Stomach (tissue), 9 donors: ENCODE results near the gene MYH16. TPM values are rescaled to one million over a fixed set of nuclear protein-coding genes. Genes with fewer than 3 reads are reported as not detected.
A peak's percentile ranks its signal among the peaks of the same experiment; 100 is the strongest.

Experiments used
- DNase-seq, 2 donors: peaks; one replicate each; pipeline versions ENCODE4 v3.0.0 to v3.0.0-alpha.2; 2013 to 2019
- H3K27ac ChIP-seq, 5 donors: fragments of 200-600 bp in 4 of 5; sonication (generic) in 4 of 5; one replicate each; pipeline ENCODE4 v1.5.1; 2013 to 2019; ENCODE audit warnings: mild to moderate bottlenecking in 1 of 5, moderate library complexity in 1 of 5
- H3K27me3 ChIP-seq, 3 donors: fragments of 200-600 bp; sonication (generic); one replicate each; pipeline ENCODE4 v1.5.1; 2017 to 2019; ENCODE audit warnings: mixed run types in 1 of 3
- H3K36me3 ChIP-seq, 4 donors: fragments of 200-600 bp; sonication (generic); 1 replicate in 3 of 4; 2 replicates in 1 of 4; pipeline ENCODE4 v1.5.1; 2016 to 2019
- H3K4me1 ChIP-seq, 4 donors: fragments of 200-600 bp; sonication (generic); one replicate each; pipeline ENCODE4 v1.5.1; 2016 to 2019
- H3K4me3 ChIP-seq, 4 donors: fragments of 200-600 bp; sonication (generic) in 3 of 4; one replicate each; pipeline ENCODE4 v1.5.1; 2016 to 2019; ENCODE audit warnings: mild to moderate bottlenecking in 1 of 4
- H3K9me3 ChIP-seq, 4 donors: fragments of 200-600 bp; sonication (generic); one replicate each; pipeline ENCODE4 v1.5.1; 2016 to 2019
- CTCF ChIP-seq, 7 experiments: fragments of 450-650 bp in 4 of 7; fragments of 200-600 bp in 3 of 7; sonication (generic) in 3 of 7; IDR thresholded peaks; one replicate each; pipeline ENCODE4 v1.5.1; 2016 to 2019; ENCODE audit warnings: antibody characterized with exemption in 7 of 7, control low read depth in 2 of 7, mild to moderate bottlenecking in 1 of 7
- EP300 ChIP-seq: sonication (generic); formaldehyde crosslinking; IDR thresholded peaks from one replicate; pipeline ENCODE4 v1.6.1; 2017; ENCODE audit warnings: antibody characterized with exemption
- POLR2A ChIP-seq, 4 donors: fragments of 450-650 bp; IDR thresholded peaks; one replicate each; pipeline ENCODE4 v1.6.1; 2016; ENCODE audit warnings: antibody characterized with exemption in 4 of 4, control low read depth in 2 of 4, mild to moderate bottlenecking in 1 of 4, moderate library complexity in 1 of 4
- POLR2AphosphoS5 ChIP-seq, 3 donors: sonication (generic); formaldehyde crosslinking; IDR thresholded peaks; one replicate each; pipeline ENCODE4 v1.6.1; 2016; ENCODE audit warnings: antibody characterized with exemption in 3 of 3
- WGBS, 5 donors: extraction: QIAGEN DNeasy Blood & Tissue Kit in 3 of 5; methylation state at CpG; one replicate each; pipeline versions ENCODE4 v1.1.5 to v1.1.7; 2013 to 2018; 5-methylcytosine and 5-hydroxymethylcytosine counted together
- intact Hi-C: fragments of 100-400 bp; cut with DNase I; formaldehyde crosslinking; loops from one replicate; pipeline ENCODE4 v1.15.1; 2023; ENCODE audit warnings: low total_unique reads
- polyA plus RNA-seq, 3 donors: library from polyadenylated mRNA; stranded (reverse); fragments of 200-250 nt; gene quantifications; one replicate each; pipeline ENCODE4 v1.2.3, GENCODE V29; 2013
- total RNA-seq, 5 donors: library from RNA; depleted of rRNA; stranded (reverse); fragments of >200 nt; gene quantifications; one replicate each; pipeline versions ENCODE4 v1.1.0 to v1.2.3, GENCODE V29; 2014 to 2016
- donor health status: healthy with polysubstance abuse.
- donor health status: Bipolar disorder and iron deficiency.
- donor health status: healthy.

The MYH16 gene
- total and polyA plus RNA-seq, 8 donors = 0.05 to 0.37 TPM; not detected in 6

DNA sequence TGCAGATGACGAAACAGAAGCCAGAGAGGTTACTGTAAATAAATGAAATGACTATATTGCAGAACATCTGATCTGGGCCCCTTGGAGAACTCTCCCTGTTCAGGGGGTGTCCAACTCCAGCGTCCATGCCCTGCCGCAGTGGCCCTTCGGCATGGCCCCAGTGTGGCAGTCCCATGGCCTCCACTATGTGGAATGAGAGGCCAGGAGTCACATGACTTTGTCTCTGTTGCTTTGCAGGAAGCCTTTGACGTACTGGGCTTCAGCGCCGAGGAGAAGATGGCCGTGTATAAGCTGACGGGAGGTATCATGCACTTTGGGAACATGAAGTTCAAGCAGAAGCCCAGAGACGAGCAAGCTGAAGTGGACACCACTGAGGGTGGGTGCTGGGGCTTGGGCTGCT, 15.6 kb upstream of the MYH16 start:
- no peaks in the 10 kb centered on the region for H3K4me1 ChIP-seq
- intact Hi-C loops = no loop called here
- DNase-seq = no peak
- H3K27me3 ChIP-seq = peaks cover 0 to 11% (median 0%) of the 10 kb centered on the region in 3 donors
- no peaks in the 10 kb centered on the region for H3K36me3 ChIP-seq
- H3K4me3 ChIP-seq = no peak overlapping the region
- 89 to 94% (median 91%) methylated on average over 9 to 10 of the region's 10 CpGs for WGBS, 5 donors
- TF ChIP-seq POLR2A (IDR thresholded peaks at IDR 0.05) (no peak), EP300 (no peak), CTCF (IDR thresholded peaks at IDR 0.05) (no peak), POLR2AphosphoS5 (IDR thresholded peaks at IDR 0.05) (no peak)
- H3K27ac ChIP-seq = no peak overlapping the region
- H3K9me3 ChIP-seq = no peaks in the 10 kb centered on the region

GRCh38 chr7:99257675-99258074, 15.0 kb upstream of the MYH16 start:
- 91 to 97% (median 94%) methylated on average over 7 of the region's 7 CpGs for WGBS, 5 donors
- Histone ChIP-seq H3K27me3 (peaks cover 0 to 11% (median 0%) of the 10 kb centered on the region in 3 donors), H3K27ac (no peak overlapping the region), H3K36me3 (no peaks in the 10 kb centered on the region), H3K4me3 (no peak overlapping the region), H3K9me3 (no peaks in the 10 kb centered on the region), H3K4me1 (no peaks in the 10 kb centered on the region)
- intact Hi-C loops = no loop called here
- TF ChIP-seq POLR2A (IDR thresholded peaks at IDR 0.05) = no peak
- no peak for TF ChIP-seq POLR2AphosphoS5 (IDR thresholded peaks at IDR 0.05)
- no peak for DNase-seq

DNA sequence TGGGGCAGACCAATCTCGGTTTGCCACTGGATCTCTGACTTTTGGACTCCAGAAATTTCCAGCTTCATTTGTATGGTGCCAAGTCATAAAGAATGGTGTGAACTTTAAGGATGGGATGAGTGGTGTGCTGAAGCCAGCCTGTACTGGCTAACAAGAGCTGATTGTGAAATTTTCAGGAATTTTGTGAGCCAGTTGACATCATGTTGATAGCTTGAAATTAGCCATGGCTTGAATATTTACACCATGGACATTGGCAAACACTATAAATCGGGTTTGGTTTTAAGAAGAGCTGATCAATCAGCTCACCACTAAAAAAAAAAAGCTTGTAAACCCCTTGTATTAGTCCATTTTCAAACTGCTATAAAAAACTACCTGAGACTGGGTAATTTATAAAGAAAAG, 14.1 kb upstream of the MYH16 start:
- 78 to 94% (median 91%) methylated on average over 2 of the region's 2 CpGs for WGBS, 5 donors
- DNase-seq = no peak
- Histone ChIP-seq H3K9me3 (no peaks in the 10 kb centered on the region), H3K36me3 (no peaks in the 10 kb centered on the region), H3K27ac (no peak overlapping the region), H3K4me3 (no peak overlapping the region), H3K4me1 (no peaks in the 10 kb centered on the region), H3K27me3 (peaks cover 0 to 11% (median 0%) of the 10 kb centered on the region in 3 donors)
- intact Hi-C loops = no loop called here
- no peak for TF ChIP-seq EP300
- TF ChIP-seq POLR2AphosphoS5 (IDR thresholded peaks at IDR 0.05) = no peak
- TF ChIP-seq CTCF (IDR thresholded peaks at IDR 0.05) = no peak

GRCh38 chr7:99260395-99260794, 12.2 kb upstream of the MYH16 start:
- peaks cover 0 to 5% (median 0%) of the 10 kb centered on the region in 3 donors for H3K27me3 ChIP-seq
- H3K4me1 ChIP-seq = no peaks in the 10 kb centered on the region
- 92 to 100% (median 95%) methylated on average over 1 of the region's 1 CpG for WGBS, 5 donors
- H3K4me3 ChIP-seq = no peak overlapping the region
- TF ChIP-seq POLR2A (IDR thresholded peaks at IDR 0.05) = no peak
- TF ChIP-seq CTCF (IDR thresholded peaks at IDR 0.05) = no peak
- no peak overlapping the region for H3K27ac ChIP-seq
- H3K9me3 ChIP-seq = no peaks in the 10 kb centered on the region
- no peak for DNase-seq
- intact Hi-C loops = no loop called here
- H3K36me3 ChIP-seq = no peaks in the 10 kb centered on the region

DNA sequence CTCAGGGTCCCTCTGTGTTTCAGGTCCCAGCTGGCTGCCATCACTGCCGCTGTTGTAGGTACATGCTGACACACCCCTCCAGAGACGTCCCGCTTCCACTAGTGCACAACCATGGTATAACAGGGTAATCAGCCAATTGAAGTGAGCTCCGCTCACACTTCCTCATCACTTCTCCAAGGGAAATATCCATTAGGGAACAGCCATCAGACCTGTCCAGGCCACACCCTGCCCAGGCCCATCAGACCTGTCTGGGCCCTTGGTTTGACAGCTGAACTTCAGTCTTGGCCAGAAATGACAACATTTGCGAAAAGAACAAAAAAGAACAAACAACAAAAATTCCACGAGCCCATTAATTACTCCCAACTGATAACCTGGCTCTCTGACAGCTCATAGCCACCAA, 11.0 kb upstream of the MYH16 start:
- H3K27me3 ChIP-seq = no peaks in the 10 kb centered on the region
- H3K36me3 ChIP-seq = no peaks in the 10 kb centered on the region
- peak in 1 of 2 donors; percentile 33 for DNase-seq
- TF ChIP-seq EP300 = no peak
- no peak overlapping the region for H3K27ac ChIP-seq
- H3K4me1 ChIP-seq = no peaks in the 10 kb centered on the region
- H3K9me3 ChIP-seq = peaks cover 0 to 6% (median 0%) of the 10 kb centered on the region in 4 donors
- intact Hi-C loops = no loop called here
- no peak overlapping the region for H3K4me3 ChIP-seq
- WGBS, 5 donors = 46 to 64% (median 48%) methylated on average over 5 to 6 of the region's 6 CpGs
